Measurements from ENCODE around the gene GPATCH2.
"Not testable (repeated sequence)": the region's sequence is repeated elsewhere in the genome, so short reads cannot be mapped to it uniquely, and the experiment has no call there.

The GPATCH2 gene

GRCh38 chr1:217524787-217525520 is 105.9 kb downstream of the GPATCH2 start:
- DNase-seq: no peak

DNA sequence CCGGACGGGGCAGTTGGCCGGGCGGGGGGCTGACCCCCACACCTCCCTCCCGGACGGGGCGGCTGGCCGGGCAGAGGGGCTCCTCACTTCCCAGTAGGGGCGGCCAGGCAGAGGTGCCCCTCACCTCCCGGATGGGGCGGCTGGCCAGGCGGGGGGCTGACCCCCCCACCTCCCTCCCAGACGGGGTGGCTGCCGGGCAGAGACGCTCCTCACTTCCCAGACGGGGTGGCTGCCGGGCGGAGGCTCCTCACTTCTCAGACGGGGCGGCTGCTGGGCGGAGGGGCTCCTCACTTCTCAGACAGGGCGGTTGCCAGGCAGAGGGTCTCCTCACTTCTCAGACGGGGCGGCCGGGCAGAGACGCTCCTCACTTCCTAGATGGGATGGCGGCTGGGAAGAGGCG is 107.0 kb downstream of the GPATCH2 start:
- not testable (repeated sequence) for DNase-seq

DNA sequence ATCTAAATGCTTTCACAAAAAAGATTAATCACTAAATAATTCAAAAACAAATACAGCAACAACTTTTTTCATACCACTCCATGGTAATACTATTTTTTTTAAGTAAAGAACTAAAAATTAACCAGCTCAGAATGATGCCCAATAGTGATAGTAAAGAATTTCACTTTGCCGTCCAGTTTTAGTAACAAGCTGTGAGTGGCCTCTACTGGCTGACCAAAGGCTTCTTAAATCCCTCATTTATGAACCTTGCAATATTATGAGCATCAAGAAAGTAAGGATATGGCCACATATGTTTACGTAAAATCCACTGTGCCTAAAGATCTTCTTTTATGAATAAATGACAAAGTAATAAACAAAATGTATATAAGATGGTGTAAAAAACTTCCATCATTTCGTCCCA is 108.6 kb downstream of the GPATCH2 start:
- no peak for DNase-seq

GRCh38 chr1:217521317-217521716 is 109.6 kb downstream of the GPATCH2 start:
- DNase-seq: no peak

DNA sequence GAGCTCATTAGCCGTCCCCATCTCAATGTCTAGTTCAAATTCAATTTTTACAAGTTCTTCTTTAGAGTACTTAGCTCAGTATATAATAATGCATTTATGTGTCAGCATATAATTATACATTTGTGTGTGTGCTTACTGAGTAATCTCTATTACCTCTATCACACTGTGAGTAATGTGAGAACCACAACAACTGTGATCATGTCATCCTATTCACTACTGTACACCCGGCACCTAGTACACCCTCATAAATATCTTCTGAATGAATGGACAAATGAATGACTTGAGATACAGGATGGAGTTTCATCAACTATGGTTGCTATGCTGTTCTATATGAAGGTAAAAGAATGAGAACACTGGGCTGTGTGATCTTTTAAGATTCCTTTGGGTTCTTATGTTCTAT is 124.0 kb downstream of the GPATCH2 start:
- peak; percentile 3 for DNase-seq

DNA sequence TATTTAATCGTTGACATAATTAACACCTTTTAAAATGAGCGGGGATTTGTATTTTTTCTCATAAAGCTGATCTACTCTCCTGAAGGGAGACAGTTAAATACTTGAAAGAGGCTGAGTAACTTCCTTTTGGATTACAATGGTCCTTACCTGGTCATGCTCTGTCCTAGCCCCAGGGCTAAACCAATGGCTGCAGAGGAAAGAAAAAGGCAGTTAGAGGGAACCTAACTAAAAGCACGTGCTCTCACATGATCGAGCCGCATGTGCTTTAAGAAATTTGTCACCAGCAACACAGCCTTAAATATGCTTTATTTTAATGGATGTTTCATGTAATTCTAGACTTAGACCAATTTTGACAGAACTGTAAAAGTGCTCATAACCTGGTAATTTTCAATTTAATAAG is 132.7 kb downstream of the GPATCH2 start:
- DNase-seq: no peak

- DNase-seq: peak; percentile 44
Measured at GRCh38 chr1:217495249-217495648, 135.6 kb downstream of the GPATCH2 start.

DNA sequence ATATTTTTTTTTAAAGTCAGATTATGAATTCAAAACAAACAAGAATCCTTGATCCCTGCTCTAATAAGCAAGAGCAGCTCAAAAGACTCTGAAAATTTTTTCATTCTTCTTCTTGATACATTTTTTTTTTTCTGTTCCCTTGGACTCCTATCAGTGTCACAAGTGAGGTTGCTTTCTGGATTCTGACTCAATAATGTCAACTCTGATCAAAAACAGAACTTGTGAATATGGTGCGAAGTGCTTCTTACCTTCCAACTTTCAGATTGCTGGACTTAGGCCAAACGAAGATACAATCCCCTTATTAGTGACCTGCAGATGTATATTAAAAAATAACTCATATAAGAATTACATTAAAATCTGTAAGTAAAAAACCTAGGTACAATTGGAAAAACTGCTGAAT is 136.1 kb downstream of the GPATCH2 start:
- DNase-seq: peak; percentile 63

GRCh38 chr1:217493290-217493689 is 137.6 kb downstream of the GPATCH2 start:
- DNase-seq: no peak

DNA sequence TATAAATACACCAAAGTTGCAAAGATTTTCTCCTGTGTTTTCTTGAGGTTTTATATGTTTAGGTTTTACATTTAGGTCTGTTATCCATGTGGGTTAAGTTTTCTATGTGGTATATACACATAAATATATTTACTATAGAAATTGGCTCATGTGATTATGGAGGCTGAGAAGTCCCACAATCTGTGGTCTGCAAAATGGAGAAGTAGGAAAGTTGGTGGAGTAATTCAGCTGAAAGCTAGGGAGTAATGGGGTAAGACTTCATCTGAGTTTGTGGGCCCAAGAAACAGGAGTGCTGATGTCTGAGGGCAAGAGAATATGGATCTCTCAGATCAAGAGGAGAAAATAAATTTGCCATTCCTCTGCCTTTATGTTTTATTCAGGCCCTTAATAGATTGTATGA is 146.0 kb downstream of the GPATCH2 start:
- DNase-seq: no peak

GRCh38 chr1:217482356-217483102 is 148.4 kb downstream of the GPATCH2 start:
- peak; percentile 91 for DNase-seq

DNA sequence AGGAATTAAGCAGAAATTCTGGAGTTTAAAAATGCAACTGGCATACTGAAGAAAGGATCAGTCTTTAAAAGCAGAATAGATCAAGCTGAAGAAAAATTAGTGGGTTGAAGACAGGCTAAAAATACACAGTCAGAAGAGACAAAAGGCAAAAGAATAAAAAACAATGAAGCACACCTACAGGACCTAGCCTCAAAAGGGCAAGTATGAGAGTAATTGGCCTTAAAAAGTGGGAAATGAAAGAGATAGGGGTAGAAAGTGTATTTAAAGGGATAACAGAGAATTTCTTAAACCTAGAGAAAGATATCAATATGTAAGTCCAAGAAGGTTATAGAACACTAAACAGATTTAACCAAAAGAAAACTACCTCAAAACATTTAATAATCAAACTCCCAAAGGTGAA is 152.4 kb downstream of the GPATCH2 start:
- no peak for DNase-seq

DNA sequence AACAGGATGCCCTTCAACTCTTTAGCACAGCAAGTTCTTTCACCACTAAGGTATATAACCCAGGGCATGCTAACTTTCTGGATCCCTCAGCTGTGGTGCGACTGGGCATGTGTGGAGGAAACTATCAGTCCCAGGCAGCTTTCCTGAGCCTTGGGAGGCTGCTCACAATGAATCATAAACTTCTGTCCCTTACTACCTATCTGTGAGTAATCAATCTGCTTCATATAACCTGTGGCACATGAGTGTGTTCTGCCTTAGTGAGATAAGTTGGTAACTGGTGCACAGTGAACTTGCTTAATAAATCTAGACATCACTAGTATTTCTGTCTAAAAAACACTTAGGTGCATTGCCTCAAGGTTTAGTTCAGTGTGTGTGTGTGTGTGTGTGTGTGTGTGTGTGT is 158.0 kb downstream of the GPATCH2 start:
- DNase-seq: no peak

DNA sequence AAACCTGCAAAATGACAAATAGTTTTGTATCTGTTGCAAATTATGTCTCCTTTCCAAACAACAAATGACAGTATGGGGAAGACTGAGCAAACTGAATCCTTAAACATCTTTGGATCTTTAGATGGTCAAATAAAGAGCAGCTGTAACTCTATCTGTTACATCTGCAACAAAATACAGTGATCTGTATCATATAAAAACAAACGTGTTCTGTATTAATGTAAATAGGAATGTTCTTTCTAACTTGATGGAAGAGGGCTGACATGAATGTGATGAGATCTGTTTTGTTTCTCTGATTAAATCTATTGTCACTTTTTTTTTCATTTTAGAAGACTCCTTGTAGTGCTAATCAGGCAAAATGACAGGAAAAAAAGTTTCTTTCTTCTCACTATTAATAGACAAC is 159.5 kb downstream of the GPATCH2 start:
- DNase-seq: no peak

GRCh38 chr1:217469983-217470382 is 160.9 kb downstream of the GPATCH2 start:
- DNase-seq: no peak

DNA sequence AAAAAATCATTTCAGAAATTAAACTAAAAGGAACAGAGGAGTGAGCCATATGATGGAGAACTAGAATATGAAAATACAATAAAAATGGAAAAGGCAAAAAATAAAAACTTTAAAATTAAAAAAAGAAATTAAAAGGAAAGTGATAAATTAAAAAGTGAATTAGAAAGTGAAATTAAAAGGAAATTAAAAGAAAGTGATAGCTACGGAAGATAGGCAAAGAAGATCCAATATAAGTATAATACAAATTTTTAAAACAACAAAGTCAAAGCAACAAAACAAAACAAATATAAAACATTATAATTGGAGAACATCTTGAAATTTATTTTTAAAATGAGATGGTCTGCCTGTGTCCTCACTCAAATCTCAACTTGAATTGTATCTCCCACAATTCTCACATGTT is 165.8 kb downstream of the GPATCH2 start:
- no peak for DNase-seq

GRCh38 chr1:217462666-217463065 is 168.2 kb downstream of the GPATCH2 start:
- no peak for DNase-seq

- no peak for DNase-seq
Measured at GRCh38 chr1:217462159-217462558, 168.7 kb downstream of the GPATCH2 start.

DNA sequence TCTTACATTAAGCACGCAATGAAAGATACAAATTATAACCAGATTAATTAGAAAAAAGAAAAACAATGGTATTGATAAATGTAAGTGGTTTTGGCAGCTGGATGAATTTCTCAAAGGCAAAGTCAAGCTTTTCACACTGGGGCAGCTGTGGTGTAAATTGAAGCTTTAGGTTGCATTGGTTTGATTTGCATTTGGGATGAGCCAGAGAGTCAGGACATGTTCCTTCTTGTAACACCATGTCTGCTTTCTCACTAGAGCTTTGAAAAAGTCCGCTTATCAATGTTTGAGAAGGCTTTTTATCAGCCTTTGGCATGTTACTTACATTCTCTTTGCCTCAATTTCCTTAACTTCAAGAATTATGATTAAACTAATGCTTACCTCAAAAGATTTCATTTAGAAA is 173.9 kb downstream of the GPATCH2 start:
- DNase-seq: no peak

DNA sequence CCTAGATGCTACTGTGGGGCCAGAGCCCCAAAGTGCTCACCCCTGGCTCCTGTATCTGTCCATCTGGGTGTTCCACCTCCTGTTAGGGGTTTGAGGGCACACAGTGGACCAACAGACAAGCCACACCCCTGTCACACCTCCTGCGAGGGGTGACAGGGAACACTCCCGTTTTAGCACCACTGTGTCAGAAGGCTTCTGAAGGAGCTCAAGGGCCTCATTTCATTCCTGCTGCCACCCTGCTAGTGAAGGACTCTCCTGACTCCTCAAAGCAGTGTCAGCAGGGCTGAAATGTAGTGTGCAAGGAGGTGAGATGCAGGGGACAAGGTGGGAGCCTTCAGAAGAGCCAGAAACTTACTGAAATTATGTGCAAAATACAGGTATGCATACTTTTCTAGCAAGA is 174.6 kb downstream of the GPATCH2 start:
- no peak for DNase-seq

GRCh38 chr1:217453816-217454215 is 177.1 kb downstream of the GPATCH2 start:
- no peak for DNase-seq

GRCh38 chr1:217449370-217449769 is 181.5 kb downstream of the GPATCH2 start:
- DNase-seq: no peak

- no peak for DNase-seq
Measured at GRCh38 chr1:217443845-217444244, 187.0 kb downstream of the GPATCH2 start.

DNA sequence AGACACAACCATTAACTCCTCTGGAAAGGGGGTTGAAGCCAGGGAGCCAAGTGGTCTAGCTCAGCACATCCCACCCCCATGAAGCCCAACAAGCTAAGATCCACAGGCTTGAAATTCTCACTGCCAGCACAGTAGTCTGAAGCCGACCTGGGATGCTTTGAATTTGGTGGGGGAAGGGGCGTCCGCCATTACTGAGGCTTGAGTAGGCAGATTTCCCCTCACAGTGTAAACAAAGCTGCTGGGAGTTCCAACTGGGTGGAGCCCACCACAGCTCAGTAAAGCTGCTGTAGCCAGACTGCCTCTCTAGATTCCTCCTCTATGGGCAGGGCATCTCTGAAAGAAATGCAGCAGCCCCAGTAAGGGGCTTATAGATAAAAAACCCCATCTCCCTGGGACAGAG is 193.5 kb downstream of the GPATCH2 start:
- DNase-seq: no peak

DNA sequence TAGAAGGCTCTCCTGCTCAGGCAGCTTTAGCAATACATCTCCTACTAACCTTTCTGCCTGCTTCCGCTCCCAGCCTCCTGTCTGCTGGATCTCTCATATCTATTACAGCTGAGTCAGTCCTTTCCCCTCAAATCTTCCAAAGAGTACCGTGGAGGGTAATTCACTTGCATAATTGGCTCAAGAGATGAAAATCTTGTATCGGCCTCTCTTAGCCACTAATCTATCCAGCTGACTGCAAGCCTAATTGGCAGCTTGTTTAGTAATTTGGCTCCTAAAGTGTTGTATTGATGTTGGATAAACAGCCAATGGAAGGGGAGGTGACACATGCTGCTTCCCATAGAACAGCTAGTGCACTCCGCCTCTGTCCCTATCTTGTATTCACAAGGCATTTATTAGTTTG is 195.7 kb downstream of the GPATCH2 start:
- DNase-seq: no peak
